Measurements from ENCODE around the gene SETD3.

Gene SETD3

GRCh38 chr14:99516156-99516870 is 35.7 kb upstream of the SETD3 start:
- DNase-seq, result no peak

GRCh38 chr14:99515301-99516155 is 34.9 kb upstream of the SETD3 start:
- DNase-seq, result no peak

- DNase-seq, result no peak
Measured at GRCh38 chr14:99514552-99515300, 34.1 kb upstream of the SETD3 start.

GRCh38 chr14:99513946-99514551 is 33.4 kb upstream of the SETD3 start:
- DNase-seq, result no peak

DNA sequence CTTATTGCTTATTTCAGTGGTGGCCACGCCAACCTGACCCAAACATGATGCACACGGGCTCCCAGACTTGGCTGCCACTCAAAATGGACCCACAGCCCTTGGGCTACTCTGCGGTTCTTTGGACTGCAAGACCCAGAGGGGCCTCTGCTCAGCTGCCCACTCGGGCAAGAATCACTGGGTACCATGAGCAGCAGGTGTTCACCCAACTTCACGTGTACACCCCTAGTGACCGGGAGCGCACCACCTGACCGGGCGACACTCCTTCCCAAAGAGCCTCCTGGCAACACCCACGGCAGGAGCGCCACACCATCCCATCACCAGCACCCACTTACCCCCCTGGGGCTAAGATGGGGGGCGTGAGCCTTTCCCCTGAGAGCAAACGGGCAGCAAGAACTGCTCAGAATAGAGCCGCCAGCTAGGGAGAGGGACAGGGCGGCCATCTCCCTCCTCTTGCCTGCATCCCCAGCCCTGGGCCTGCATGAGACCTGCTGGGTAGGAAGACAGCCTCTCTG is 32.6 kb upstream of the SETD3 start:
- no peak for DNase-seq

- no peak for DNase-seq
Measured at GRCh38 chr14:99512571-99513182, 32.0 kb upstream of the SETD3 start.

GRCh38 chr14:99512110-99512449 is 31.4 kb upstream of the SETD3 start:
- no peak for DNase-seq

- DNase-seq, result peak; percentile 11 to 43
Measured at GRCh38 chr14:99511421-99512109, 30.9 kb upstream of the SETD3 start.

- DNase-seq, result no peak
Measured at GRCh38 chr14:99510556-99511139, 30.0 kb upstream of the SETD3 start.

GRCh38 chr14:99509871-99510555 is 29.4 kb upstream of the SETD3 start:
- DNase-seq, result no peak

- DNase-seq, result no peak
Measured at GRCh38 chr14:99508896-99509629, 28.4 kb upstream of the SETD3 start.

DNA sequence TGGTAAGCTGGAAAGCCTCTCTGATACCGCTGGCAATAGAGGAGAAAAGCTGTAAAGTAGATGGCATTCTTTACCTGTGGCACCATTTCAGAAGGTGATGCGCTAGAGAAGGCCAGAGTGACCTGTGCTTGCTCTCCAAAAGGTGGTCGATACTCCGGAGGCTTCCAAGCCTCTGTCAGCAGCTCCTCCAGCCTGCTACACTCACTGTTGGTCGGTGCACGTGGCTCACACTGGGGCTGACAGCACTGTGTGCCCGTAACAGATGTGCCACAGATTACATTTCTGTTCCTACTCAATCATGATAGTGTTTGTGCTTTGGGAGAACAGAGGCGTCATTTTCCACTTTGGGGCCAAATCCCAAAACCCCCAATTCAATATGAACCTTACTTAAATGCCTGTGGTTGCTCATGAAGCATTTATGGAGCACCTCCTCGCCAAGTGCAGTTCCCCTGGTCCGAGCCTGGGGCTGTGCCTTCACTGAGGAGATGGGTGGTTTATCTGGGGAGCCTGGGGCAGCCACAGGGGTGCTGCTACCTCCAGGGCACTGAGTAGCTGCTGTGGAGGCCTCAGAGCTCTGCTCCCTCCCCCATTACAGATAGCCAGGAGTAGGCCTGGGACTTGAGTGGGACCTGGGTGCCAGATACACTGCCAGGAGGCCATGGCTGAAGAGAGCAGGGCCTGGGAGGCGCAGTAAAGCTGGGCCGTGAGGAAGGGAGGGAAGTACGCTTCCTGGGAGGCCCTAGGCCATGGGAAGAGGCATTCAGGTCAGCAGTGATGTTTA is 27.4 kb upstream of the SETD3 start:
- no peak for DNase-seq

- no peak for DNase-seq
Measured at GRCh38 chr14:99506276-99506675, 25.6 kb upstream of the SETD3 start.

GRCh38 chr14:99505089-99505488 is 24.4 kb upstream of the SETD3 start:
- no peak for DNase-seq

DNA sequence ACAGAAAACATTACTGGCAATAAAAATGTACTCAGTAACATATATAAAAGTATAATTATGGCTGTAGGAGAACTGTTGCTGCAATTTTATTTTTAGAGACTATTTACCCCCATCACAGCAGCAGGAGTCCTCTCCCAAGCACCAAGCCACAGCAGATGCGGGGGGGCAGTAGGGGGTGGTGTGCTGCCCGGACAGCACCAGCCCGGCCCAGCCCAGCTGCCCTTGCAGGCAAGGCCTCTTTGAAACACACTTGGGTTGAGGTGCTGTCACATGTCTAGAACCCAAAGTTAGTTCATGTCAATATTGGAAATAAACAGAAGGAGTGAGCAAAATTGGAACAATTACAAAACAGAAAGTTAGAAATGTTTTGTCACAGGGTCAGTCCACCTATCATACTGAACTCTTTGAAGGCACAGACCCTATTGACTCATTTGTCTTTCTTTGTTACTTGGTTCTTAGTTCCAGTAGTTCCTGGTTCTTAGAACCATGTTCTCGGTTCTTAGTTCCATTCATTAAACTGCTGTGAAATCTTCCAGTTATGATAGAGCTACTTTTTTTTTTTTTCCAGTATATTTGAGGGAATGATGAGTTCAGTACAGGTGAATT is 23.3 kb upstream of the SETD3 start:
- DNase-seq, result no peak

GRCh38 chr14:99502989-99503421 is 22.3 kb upstream of the SETD3 start:
- DNase-seq, result no peak

DNA sequence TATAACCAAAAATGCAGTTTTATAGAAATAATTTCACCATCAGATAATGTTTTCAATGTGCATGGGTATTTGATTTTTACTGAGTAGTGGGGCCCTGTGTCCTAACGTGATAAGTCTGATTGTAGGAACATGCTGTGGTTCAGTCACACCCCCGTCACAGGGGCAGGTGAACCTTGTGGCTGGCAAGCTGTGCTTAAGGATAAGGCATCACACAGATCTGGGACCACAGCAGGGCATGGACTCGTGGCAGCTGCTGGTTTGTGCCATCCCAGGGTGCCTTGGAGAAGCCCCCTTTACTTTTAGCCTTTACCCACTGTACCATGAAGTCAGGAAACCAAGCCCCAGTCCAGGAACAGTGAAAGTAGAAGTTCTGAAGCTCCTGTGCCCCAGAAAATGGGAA is 17.2 kb upstream of the SETD3 start:
- no peak for DNase-seq

- DNase-seq, result no peak
Measured at GRCh38 chr14:99497341-99497740, 16.7 kb upstream of the SETD3 start.

GRCh38 chr14:99484106-99484505 is 3.4 kb upstream of the SETD3 start:
- no peak for DNase-seq

Measured in hippocampal formation (tissue), 2 donors.